Endothelial cell (in vitro differentiated cells): Measurements from ENCODE around the gene SYTL2. TPM values are rescaled to one million over a fixed set of nuclear protein-coding genes. Genes with fewer than 3 reads are reported as not detected.
A peak's percentile ranks its signal among the peaks of the same experiment; 100 is the strongest.

Experiments used
- DNase-seq: peaks from one replicate; pipeline ENCODE4 v3.0.0; 2021; ENCODE audit warnings: low spot score
- H3K27ac Mint-ChIP-seq: one replicate; pipeline ENCODE4 v1.8.0; 2021; ENCODE audit warnings: mixed read lengths, inconsistent platforms; ENCODE audit not compliant: unreplicated experiment
- H3K27me3 Mint-ChIP-seq: one replicate; pipeline ENCODE4 v1.8.0; 2021; ENCODE audit warnings: mild to moderate bottlenecking, moderate library complexity, mixed read lengths, inconsistent platforms; ENCODE audit not compliant: unreplicated experiment
- H3K36me3 Mint-ChIP-seq: one replicate; pipeline ENCODE4 v1.8.0; 2021; ENCODE audit warnings: mild to moderate bottlenecking, low read depth, mixed read lengths, inconsistent platforms; ENCODE audit not compliant: unreplicated experiment
- H3K4me1 Mint-ChIP-seq: one replicate; pipeline ENCODE4 v1.8.0; 2021; ENCODE audit warnings: mild to moderate bottlenecking, mixed read lengths, inconsistent platforms; ENCODE audit not compliant: unreplicated experiment
- H3K4me3 Mint-ChIP-seq: one replicate; pipeline ENCODE4 v1.8.0; 2021; ENCODE audit warnings: mild to moderate bottlenecking, mixed read lengths, inconsistent platforms; ENCODE audit not compliant: unreplicated experiment
- H3K9me3 Mint-ChIP-seq: one replicate; pipeline ENCODE4 v1.8.0; 2021; ENCODE audit warnings: mixed read lengths, inconsistent platforms; ENCODE audit not compliant: unreplicated experiment
- CTCF ChIP-seq: fragments of 200-600 bp; sonication (generic); IDR thresholded peaks from one replicate; pipeline ENCODE4 v1.5.0; 2021; ENCODE audit warnings: antibody characterized with exemption; ENCODE audit not compliant: unreplicated experiment
- total RNA-seq: library from RNA; stranded (reverse); fragmentation: NEBNext Ultra II Directional; extraction: Animal tissue kit (Norgen Biotek cat#: 25700); gene quantifications from one replicate; pipeline ENCODE4 v1.2.1, GENCODE V29; 2021; ENCODE audit not compliant: unreplicated experiment

SYTL2 gene
- total RNA-seq, 1 donor from 2014 or later: 4.0 TPM

GRCh38 chr11:85666687-85667086 lies 144.3 kb downstream of the SYTL2 start:
- peaks cover 8% of the 10 kb centered on the region for H3K27me3 Mint-ChIP-seq
- DNase-seq: no peak

GRCh38 chr11:85665733-85666132 lies 145.2 kb downstream of the SYTL2 start:
- H3K4me3 Mint-ChIP-seq: peak overlapping the region; percentile 56
- H3K36me3 Mint-ChIP-seq: peaks cover 11% of the 10 kb centered on the region
- DNase-seq: no peak
- H3K27me3 Mint-ChIP-seq: peaks cover 8% of the 10 kb centered on the region
- peak overlapping the region; percentile 80 for H3K27ac Mint-ChIP-seq
- no peaks in the 10 kb centered on the region for H3K9me3 Mint-ChIP-seq
- peaks cover 29% of the 10 kb centered on the region for H3K4me1 Mint-ChIP-seq
- TF ChIP-seq CTCF: no peak

More at GRCh38 chr11:85666687-85667086, 144.3 kb downstream of the SYTL2 start:
- H3K4me3 Mint-ChIP-seq: no peak overlapping the region
- peaks cover 21% of the 10 kb centered on the region for H3K4me1 Mint-ChIP-seq
- no peak overlapping the region for H3K27ac Mint-ChIP-seq
- no peaks in the 10 kb centered on the region for H3K9me3 Mint-ChIP-seq
- no peak for TF ChIP-seq CTCF
- peaks cover 11% of the 10 kb centered on the region for H3K36me3 Mint-ChIP-seq

GRCh38 chr11:85664615-85665481 lies 146.1 kb downstream of the SYTL2 start, which contains the start of gene CREBZF:
TSS of gene CREBZF (minus strand) at chr11:85665129. CDS start at chr11:85664875, 254 bp downstream.
- DNase-seq: peak; percentile 94
- H3K9me3 Mint-ChIP-seq: no peaks in the 10 kb centered on the region
- H3K4me3 Mint-ChIP-seq: peak within 1 kb of the TSS; percentile 96
- peak within 1 kb of the TSS; percentile 85 for H3K27ac Mint-ChIP-seq
- H3K36me3 Mint-ChIP-seq: peaks cover 11% of the 10 kb centered on the region
- H3K27me3 Mint-ChIP-seq: peaks cover 8% of the 10 kb centered on the region
- no peak for TF ChIP-seq CTCF
- peaks cover 33% of the 10 kb centered on the region for H3K4me1 Mint-ChIP-seq

- H3K9me3 Mint-ChIP-seq: no peaks in the 10 kb centered on the region
- peaks cover 8% of the 10 kb centered on the region for H3K27me3 Mint-ChIP-seq
- peak overlapping the region; percentile 96 for H3K4me3 Mint-ChIP-seq
- peaks cover 33% of the 10 kb centered on the region for H3K4me1 Mint-ChIP-seq
- H3K36me3 Mint-ChIP-seq: peaks cover 11% of the 10 kb centered on the region
- H3K27ac Mint-ChIP-seq: peak overlapping the region; percentile 85
- peak; percentile 12 for TF ChIP-seq CTCF
- peak; percentile 71 for DNase-seq
These were observed 147.0 kb downstream of the SYTL2 start for GRCh38 chr11:85663753-85664614.
